Omental fat pad (tissue), 4 donors: Measurements from ENCODE around the gene ODAM. TPM values are rescaled to one million over a fixed set of nuclear protein-coding genes. Genes with fewer than 3 reads are reported as not detected.
"Not testable (repeated sequence)": the region's sequence is repeated elsewhere in the genome, so short reads cannot be mapped to it uniquely, and the experiment has no call there.

Source experiments
- ATAC-seq: fragments of 150-250 bp; one replicate; pipeline ENCODE4 v1.9.1; 2016; ENCODE audit warnings: mild to moderate bottlenecking, moderate library complexity; ENCODE audit not compliant: low FRiP score
- DNase-seq: peaks from one replicate; pipeline ENCODE4 v3.0.0-alpha.2; 2019; ENCODE audit warnings: low spot score
- total RNA-seq, 4 donors: library from RNA; depleted of rRNA; stranded (reverse); fragments of >200 nt; gene quantifications; one replicate each; pipeline ENCODE4 v1.1.0, GENCODE V29; 2016
- TF ChIP-seq, protein P1 (sequence below), 3 donors: fragments of 450-650 bp; IDR thresholded peaks; one replicate each; pipeline ENCODE4 v1.5.1; 2016 to 2017; ENCODE audit warnings: antibody characterized with exemption in 3 of 3, mild to moderate bottlenecking in 3 of 3, moderate library complexity in 2 of 3

The ODAM gene
- total RNA-seq, 4 donors from 2014 or later: not detected

DNA sequence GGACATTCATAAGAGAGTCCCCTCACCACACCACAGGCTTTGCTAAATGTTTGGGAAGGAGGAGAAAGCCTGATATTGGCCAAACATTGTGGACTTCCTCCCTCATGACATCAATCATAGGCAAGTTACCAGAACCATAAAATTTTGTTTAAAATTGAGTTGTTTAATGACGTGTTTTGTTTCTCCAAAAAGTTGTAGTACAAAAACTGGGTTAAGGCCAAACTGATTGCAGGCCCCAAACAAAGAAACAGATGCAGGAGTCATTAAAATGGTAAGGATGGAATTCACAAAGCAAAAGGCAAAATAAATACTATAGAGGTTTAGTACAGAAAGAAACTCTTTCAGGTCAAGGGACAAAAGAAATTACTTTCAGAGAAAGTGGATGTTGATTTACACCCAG is 3.9 kb upstream of the ODAM start:
- DNase-seq (no peak), ATAC-seq (no peak)
- TF ChIP-seq, protein P1, sequence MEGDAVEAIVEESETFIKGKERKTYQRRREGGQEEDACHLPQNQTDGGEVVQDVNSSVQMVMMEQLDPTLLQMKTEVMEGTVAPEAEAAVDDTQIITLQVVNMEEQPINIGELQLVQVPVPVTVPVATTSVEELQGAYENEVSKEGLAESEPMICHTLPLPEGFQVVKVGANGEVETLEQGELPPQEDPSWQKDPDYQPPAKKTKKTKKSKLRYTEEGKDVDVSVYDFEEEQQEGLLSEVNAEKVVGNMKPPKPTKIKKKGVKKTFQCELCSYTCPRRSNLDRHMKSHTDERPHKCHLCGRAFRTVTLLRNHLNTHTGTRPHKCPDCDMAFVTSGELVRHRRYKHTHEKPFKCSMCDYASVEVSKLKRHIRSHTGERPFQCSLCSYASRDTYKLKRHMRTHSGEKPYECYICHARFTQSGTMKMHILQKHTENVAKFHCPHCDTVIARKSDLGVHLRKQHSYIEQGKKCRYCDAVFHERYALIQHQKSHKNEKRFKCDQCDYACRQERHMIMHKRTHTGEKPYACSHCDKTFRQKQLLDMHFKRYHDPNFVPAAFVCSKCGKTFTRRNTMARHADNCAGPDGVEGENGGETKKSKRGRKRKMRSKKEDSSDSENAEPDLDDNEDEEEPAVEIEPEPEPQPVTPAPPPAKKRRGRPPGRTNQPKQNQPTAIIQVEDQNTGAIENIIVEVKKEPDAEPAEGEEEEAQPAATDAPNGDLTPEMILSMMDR (IDR thresholded peaks at IDR 0.05): no peak

DNA sequence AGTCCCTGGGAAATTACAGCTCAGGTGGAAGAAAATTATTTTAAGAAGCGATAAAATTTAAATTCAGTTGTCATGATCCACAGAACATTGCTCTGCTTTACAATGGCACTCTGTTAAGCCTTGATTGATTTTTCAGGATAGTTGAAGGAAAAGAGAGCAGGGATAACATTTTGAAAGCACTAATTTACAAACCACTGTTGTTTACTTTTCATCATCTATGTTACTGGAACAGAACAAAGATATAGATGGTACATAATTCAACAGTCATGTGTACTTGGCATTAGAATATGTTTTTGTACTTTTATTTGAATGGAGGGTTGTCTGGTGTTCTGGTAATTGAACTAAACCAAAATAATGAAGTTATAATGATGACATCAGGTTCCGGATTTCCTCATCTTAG is 2.6 kb upstream of the ODAM start:
- TF ChIP-seq, protein P1 (IDR thresholded peaks at IDR 0.05): no peak
- ATAC-seq (no peak), DNase-seq (no peak)

DNA sequence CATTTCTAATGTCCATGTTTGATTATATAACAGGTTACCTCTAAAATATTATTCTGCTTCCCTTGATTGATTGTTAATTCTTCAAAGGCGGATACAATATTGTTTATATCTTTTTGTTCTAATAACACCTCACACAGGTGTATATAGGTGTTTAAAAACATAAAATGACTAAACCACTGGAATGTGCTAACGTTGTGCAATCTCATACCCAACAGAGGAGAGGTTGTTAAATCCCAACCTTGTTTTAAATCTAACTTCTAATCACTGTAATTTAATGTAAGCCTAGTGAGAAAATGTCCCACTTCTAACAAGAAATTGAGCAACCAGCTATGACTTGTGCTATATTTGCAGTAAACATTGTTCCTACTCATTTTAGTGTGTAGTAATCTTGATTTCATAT is 1.3 kb downstream of the ODAM start:
- TF ChIP-seq, protein P1 (IDR thresholded peaks at IDR 0.05): no peak
- no peak for ATAC-seq
- DNase-seq: no peak

DNA sequence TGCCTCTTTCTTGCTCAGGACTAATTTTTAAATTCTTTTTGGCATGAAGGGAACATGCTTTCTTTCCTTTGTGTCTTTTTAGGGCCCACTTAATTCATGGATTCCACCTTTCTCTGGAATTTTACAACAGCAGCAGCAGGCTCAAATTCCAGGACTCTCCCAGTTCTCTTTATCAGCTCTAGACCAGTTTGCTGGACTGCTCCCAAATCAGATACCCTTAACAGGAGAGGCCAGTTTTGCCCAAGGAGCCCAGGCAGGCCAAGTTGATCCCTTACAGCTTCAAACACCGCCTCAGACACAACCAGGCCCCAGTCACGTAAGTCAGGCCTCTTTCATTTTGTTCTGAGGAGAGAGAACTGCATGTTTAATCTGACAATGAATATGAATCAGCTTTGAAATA is 2.3 kb downstream of the ODAM start:
- DNase-seq (no peak), ATAC-seq (no peak)
- TF ChIP-seq, protein P1 (IDR thresholded peaks at IDR 0.05): no peak

DNA sequence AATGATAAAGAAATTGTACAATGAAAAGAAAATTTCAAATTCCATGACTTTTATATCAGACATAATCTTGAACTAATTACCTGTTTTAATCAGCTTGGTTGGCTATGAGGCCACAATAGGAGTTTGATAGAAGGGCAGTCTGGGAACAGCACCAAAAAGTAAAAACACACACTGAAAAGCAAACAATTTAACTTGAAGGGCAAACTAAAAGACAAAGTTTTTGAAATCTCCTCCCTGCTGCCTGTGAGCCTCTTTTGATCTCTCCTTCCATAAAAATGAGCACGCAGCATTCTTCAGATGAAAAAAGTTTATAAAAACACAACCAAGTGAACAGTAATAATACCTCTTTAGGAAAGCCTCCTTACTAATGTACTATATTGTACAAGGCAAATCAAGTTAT is 8.1 kb downstream of the ODAM start:
- ATAC-seq: no peak
- TF ChIP-seq, protein P1 (IDR thresholded peaks at IDR 0.05): no peak
- DNase-seq: no peak

DNA sequence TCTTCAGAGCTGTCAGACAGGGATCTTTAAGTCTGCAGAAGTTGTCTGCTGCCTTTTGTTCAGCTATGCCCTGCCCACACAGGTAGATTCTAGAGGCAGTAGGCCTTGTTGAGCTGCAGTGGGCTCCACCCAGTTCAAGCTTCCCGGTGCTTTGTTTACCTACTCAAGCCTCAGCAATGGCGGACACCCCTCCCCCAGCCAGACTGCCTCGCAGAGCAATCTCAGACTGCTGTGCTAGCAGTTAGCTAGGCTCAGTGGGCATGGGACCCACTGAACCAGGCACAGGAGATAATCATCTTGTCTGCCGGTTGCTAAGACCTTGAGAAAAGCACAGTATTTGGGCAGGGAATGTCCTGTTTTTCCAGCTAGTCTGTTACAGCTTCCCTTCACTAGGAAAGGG is 17.2 kb downstream of the ODAM start:
- not testable (repeated sequence) for DNase-seq

DNA sequence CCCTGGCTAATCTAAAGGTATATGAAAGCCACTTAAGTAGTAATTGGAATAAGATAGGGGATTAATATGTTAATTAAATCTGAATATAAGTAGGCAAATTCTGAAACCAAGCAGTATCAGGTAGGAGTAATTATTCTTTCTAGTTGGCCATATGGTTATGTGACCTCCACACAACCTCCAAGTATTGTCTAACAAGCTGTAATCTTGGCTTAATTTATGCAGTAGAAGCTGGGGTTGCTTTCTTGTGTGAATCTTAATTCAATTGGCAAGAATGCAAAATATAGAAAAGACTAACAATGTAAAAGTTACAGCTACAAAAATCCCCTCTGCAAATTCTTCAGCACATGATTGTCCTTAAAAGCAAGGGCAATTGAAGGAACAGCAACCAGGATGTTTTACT is 20.6 kb downstream of the ODAM start:
- not testable (repeated sequence) for DNase-seq, ATAC-seq

More for the DNA sequence above, 17.2 kb downstream of the ODAM start:
- ATAC-seq: not testable (repeated sequence)

DNA sequence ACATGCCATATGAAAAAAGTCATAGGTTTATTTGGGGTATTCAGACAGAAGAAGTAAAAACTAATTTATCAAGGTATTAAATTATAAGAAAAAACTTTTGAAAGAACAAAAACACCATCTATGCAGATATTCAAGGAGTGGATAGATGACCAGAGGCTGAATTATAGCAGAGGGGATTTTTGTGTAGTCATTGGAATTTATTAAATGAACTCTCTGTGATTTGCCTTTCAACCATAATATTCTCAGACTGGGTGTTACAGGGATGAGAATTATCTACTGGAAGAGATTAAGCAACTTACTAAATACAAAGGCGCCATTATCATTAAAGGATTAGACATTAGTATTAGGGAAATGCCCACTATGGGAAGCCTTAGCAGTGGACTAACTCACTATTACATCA is 21.0 kb downstream of the ODAM start:
- not testable (repeated sequence) for ATAC-seq, DNase-seq

DNA sequence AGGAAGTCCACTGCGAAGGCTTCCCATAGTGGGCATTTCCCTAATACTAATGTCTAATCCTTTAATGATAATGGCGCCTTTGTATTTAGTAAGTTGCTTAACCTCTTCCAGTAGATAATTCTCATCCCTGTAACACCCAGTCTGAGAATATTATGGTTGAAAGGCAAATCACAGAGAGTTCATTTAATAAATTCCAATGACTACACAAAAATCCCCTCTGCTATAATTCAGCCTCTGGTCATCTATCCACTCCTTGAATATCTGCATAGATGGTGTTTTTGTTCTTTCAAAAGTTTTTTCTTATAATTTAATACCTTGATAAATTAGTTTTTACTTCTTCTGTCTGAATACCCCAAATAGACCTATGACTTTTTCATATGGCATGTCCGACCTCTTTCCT is 25.9 kb downstream of the ODAM start:
- ATAC-seq, DNase-seq: not testable (repeated sequence)

DNA sequence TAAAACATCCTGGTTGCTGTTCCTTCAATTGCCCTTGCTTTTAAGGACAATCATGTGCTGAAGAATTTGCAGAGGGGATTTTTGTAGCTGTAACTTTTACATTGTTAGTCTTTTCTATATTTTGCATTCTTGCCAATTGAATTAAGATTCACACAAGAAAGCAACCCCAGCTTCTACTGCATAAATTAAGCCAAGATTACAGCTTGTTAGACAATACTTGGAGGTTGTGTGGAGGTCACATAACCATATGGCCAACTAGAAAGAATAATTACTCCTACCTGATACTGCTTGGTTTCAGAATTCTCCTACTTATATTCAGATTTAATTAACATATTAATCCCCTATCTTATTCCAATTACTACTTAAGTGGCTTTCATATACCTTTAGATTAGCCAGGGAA is 26.3 kb downstream of the ODAM start:
- not testable (repeated sequence) for DNase-seq

More for the DNA sequence above, 26.3 kb downstream of the ODAM start:
- not testable (repeated sequence) for ATAC-seq
